GM18870 (cell line): ENCODE measurements around the gene SP7.
"Not testable (repeated sequence)": the region's sequence is repeated elsewhere in the genome, so short reads cannot be mapped to it uniquely, and the experiment has no call there.

Experiments used
- ATAC-seq: cut with Tn5 transposase; IDR thresholded peaks from one replicate; pipeline ENCODE4 v1.9.1; 2021; ENCODE audit warnings: moderate library complexity; ENCODE audit not compliant: unreplicated experiment

Gene SP7

GRCh38 chr12:53347905-53348304 is 11.8 kb upstream of the SP7 start:
- no peak for ATAC-seq

GRCh38 chr12:53346491-53346890 is 10.3 kb upstream of the SP7 start:
- no peak for ATAC-seq

DNA sequence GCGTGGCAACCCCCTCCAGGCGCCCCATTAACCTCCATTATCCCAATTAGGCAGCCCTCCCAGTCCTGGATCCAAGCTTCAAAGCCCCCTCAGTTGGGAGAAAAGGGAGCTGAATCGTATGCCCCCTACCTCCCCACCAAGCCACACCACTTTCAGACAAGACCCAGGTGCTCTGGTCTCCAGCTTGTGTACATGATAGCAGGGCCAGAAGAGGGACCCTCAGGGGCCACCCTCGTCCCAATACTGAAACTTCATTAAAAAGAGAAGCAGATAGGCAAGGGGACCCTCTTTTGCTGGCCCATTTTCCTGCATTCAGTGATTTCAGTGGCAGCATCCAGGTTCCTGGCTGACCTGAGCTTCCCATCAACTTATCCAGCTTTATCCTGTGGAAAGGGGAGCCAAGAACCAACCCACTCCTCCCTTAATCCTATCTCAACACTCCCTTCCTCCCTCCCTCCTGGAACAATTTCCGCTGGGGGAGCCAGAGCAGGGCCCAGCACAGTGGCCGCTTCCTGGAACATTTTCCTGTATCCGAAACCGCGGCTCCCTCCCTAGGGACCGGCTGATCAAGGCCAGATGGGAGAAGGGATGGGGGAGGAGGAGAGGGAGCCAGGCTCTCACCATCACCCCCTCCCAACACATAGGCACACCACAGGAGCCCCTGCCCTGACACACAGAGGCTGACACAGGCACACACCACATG is 9.5 kb upstream of the SP7 start:
- no peak for ATAC-seq

DNA sequence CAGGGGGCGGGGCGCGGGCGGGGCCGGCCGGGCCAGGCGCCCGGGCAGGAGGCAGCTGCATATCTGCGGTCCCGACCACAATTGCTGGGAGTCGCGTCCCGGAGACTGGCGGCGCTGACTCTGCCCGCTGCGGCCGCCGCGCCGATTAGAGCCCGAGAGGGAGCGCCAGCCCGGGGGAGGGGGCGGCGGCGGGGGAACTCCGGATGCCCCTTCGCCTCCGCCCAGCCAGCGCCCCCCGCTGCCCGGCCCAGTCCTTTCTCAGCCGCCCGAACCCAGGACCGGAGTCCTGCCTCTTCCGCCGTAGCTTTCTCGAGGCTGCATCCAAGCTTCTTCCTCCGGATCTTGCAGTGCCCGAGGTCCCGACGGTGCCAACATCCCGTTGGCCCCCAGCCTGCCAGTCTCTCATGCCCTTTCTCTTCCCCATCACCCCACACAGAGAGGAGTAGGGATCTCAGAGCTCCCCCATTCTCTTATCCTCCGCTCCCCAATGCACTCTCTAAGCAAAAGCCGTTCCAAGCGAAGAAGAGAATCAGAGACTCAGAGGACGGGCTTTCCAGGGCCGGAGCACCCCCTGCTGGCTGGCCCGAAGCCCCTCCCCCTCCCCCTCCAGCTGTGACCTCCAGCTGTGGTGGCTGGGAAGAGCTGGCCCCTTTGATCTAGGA is 8.8 kb upstream of the SP7 start:
- no peak for ATAC-seq

- no peak for ATAC-seq
Measured at GRCh38 chr12:53344487-53344823, 8.3 kb upstream of the SP7 start.

DNA sequence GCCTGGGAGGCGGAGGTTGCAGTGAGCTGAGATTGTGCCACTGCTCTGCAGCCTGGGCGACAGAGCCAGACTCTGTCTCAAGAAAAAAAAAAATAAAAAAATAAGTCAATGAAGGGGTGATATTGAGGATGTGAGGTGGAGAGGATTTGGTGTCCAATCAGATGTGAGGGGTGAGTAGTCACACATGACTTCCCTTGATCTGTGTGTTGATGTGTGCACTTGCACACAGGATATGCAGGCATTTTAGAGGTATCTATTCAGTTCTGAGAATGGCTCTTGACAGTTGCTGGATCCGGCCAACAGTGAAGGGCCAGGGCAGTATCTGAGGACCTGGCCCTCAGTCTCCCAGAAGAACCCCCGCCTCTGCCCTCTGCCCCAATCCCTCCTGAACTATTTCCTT is 7.8 kb upstream of the SP7 start:
- no peak for ATAC-seq

- no peak for ATAC-seq
Measured at GRCh38 chr12:53343449-53343848, 7.3 kb upstream of the SP7 start.

DNA sequence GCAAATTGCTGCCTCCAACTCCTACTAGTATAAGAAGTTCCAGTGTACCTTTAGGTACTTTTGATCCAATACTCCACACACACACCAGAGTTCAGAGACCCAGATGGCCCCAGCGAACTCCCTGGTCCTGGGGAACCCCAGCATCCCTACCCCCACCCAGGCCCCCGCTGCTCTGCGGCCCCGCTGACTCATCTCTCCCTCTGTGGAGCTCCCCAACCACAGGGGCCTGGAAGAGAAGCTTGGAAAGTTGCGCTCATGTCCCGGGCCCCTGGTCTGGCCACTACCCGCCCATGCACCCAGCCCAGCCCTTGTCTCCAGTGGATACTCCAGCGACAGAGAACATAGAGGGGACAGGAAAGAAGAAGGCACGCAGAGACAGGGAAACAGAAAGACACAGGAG is 4.2 kb upstream of the SP7 start:
- ATAC-seq: no peak

DNA sequence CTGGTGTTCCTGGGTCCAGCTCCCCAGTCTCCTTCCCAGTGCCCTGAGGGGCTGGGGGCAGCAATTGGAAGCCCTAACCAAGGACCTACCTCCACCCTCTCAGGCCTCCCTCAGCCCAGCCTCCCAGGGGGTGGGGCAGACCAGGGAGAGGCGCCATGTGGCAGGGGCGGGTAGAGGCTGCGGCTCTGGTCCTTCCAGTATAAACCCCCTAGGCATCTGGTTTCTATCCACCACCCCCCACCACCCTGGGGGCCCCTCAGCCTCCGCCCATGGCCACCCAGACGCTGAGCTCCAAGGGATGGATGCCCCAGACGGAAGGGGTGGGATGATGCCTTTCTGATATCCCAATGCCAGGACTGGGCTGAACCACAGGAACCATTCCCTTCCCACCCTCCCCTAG is 2.8 kb upstream of the SP7 start:
- no peak for ATAC-seq

GRCh38 chr12:53338017-53338416 is 1.9 kb upstream of the SP7 start:
- ATAC-seq: no peak

- no peak for ATAC-seq
Measured at GRCh38 chr12:53334822-53335221, 1.3 kb downstream of the SP7 start.

DNA sequence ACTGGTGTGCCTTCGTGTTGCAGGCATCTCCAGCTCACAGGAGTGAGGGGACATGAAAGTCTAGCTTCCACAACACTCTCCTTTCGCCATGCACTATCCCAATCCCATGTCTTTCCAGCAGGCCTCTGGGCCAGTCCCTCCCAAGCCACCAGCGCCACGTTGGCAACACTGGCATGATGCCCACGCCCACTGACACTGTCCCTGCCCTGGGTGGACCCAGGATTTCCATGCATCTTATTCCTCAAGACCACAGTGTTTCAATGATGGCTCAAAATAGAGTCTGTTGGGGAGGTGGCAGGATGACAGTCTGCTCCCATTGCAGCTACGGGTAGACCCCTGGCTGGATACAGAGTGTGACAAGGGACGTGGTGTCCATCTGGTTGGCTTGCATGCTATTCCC is 2.3 kb downstream of the SP7 start:
- no peak for ATAC-seq

GRCh38 chr12:53333289-53333688 is 2.9 kb downstream of the SP7 start:
- no peak for ATAC-seq

DNA sequence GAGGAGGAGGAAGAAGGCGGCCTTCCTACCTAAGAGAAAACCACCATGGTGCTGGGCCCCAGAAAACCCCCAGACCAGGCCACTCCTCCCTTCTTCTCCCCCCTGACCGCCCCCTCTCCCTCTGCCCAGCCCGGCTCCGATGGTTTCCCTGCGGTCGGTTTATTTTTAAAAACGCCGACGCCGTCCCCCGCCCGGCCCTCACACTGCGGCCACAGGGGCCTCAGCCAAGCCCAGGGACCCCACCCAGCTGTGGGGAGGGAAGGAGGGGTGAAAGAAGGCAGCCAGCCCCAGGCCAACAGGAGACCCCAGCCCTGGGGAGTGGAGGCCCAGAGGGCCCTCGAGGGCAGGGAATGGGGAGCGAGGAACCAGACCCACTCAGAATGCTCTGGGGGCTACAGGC is 3.4 kb downstream of the SP7 start:
- ATAC-seq: no peak

- not testable (repeated sequence) for ATAC-seq
Measured at GRCh38 chr12:53332339-53332738, 3.8 kb downstream of the SP7 start.

GRCh38 chr12:53330671-53331070 is 5.5 kb downstream of the SP7 start:
- ATAC-seq: no peak

DNA sequence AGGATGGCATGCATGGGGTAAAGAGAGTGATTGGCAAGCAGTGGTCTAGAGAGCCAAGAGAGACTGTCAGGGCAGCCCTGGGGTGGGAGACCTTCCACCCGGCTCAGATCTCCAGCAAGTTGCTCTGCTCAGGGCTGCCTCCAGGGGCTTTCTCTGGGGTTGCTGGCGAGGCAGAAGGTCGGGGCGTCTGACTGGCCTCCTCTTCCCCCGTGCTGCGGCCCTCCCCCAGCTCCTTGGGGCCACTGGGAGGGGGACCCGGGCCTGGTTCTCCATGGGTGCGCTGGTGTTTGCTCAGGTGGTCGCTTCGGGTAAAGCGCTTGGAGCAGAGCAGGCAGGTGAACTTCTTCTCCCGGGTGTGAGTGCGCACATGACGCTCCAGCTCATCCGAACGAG is 8.1 kb downstream of the SP7 start:
- no peak for ATAC-seq

GRCh38 chr12:53327435-53328042 is 8.6 kb downstream of the SP7 start:
- no peak for ATAC-seq

GRCh38 chr12:53326460-53327185 is 9.5 kb downstream of the SP7 start:
- no peak for ATAC-seq

DNA sequence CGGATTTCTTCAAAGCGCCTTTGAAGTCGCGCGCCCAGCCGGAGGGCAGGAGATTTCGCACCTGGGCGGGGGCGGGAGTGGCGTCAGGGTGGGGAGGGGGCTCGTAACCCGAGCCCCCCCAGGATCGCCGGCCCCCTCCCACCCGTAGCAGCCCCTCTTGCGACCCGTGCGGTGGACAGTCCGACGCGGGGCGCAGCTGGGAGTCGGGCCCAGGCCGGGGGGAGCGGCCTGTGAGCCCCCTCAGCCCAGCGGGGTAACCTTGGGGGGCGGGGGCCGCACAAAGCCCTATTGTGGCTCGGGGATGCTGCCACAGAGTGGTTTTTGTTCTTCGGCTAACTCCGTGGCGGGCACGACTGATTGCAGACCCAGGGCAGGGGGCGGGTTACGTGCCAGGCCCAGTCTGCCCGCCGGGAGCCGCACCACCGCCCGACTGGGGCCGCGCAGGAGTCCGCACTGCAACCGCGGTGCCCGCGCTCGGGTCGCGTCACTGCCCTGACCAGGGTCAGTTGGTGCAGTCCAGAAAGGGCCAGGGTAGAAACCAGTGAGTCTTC is 10.6 kb downstream of the SP7 start:
- no peak for ATAC-seq

DNA sequence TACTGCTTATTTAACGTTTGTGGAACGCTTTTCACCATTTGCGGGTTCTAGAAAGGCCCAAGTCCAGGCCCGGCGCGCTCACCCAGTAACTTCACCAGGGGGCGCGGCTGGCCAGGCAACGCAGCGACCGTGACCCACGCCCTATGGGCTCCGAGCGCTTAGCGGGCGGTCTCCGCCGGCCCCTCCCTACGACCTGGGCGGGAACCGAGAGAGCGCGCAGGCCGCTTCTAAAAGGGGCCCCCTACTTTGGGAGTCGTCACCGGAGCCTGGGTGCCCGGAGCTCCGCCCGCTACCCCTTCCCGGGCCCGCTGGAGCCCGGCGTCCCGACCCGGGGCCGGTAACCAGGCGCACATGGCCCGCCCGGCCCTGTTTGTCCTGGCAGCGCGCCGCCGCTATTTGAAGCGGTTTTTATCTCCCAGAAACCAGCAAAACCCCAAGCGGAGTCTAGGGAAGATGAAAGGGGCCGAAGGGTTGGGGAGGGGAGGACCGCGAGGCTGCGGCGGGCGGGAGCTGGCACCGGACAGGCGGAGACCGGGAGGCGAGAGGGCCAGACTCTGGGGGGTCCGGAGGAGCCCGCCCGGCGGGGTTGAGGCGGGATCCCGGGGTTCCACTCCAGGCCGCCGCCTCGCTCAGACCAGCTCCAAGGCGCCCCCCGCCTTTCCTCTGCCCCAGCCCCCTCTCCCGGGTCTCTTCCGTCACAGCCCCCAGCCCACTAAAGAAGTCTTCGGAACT is 11.2 kb downstream of the SP7 start:
- peak; percentile 33 for ATAC-seq
